ENCODE results near the gene ATXN1. TPM values are rescaled to one million over a fixed set of nuclear protein-coding genes. Genes with fewer than 3 reads are reported as not detected.
"Not testable (repeated sequence)": the region's sequence is repeated elsewhere in the genome, so short reads cannot be mapped to it uniquely, and the experiment has no call there.

Gene ATXN1
- total RNA-seq, 1 experiment from 2014 or later, result 27.0 TPM

DNA sequence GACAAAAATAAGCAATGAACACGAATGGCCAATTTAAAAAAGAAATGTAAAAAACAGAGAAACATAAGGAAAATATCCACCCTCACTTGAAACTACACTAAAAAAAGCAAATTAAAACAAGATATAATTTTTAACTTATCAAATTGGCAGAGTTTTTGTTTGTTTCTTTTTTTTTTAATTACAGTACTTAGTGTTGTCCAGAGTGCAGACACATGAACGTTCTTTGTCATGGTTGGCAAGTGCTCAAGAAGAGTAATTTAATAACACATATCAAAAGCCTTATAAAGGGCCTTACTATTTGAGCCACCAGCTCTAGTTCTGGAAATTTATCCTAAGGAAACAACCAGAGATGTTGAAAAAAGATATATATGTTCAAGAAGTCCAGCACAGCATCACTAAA is 142.3 kb downstream of the ATXN1 start:
- H3K79me2 ChIP-seq (ENCODE audit: low read length), result no peaks in the 10 kb centered on the region
- no peaks in the 10 kb centered on the region for H3F3A ChIP-seq (ENCODE audit: low read length, unreplicated experiment)
- CTCF ChIA-PET, result no interaction called here
- TF ChIP-seq EZH2 (IDR thresholded peaks at IDR 0.05; ENCODE audit: low read length, unreplicated experiment) (no peak), EZH2phosphoT487 (IDR thresholded peaks at IDR 0.05; ENCODE audit: borderline replicate concordance, low read length) (no peak)
- TF ChIP-seq, protein P1, sequence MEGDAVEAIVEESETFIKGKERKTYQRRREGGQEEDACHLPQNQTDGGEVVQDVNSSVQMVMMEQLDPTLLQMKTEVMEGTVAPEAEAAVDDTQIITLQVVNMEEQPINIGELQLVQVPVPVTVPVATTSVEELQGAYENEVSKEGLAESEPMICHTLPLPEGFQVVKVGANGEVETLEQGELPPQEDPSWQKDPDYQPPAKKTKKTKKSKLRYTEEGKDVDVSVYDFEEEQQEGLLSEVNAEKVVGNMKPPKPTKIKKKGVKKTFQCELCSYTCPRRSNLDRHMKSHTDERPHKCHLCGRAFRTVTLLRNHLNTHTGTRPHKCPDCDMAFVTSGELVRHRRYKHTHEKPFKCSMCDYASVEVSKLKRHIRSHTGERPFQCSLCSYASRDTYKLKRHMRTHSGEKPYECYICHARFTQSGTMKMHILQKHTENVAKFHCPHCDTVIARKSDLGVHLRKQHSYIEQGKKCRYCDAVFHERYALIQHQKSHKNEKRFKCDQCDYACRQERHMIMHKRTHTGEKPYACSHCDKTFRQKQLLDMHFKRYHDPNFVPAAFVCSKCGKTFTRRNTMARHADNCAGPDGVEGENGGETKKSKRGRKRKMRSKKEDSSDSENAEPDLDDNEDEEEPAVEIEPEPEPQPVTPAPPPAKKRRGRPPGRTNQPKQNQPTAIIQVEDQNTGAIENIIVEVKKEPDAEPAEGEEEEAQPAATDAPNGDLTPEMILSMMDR (conservative IDR thresholded peaks at IDR 0.05; ENCODE audit: low read depth, low read length), result no peak
- no peak overlapping the region for H3K4me2 ChIP-seq (ENCODE audit: low read length)
- H3K27me3 ChIP-seq (ENCODE audit: low read length), result no peaks in the 10 kb centered on the region
- no peaks in the 10 kb centered on the region for H3K9me3 ChIP-seq (ENCODE audit: low read length)
- no peak overlapping the region for H3K27ac ChIP-seq (ENCODE audit: low read length)
- H3K36me3 ChIP-seq (ENCODE audit: low read depth, low read length), result no peaks in the 10 kb centered on the region
- peaks cover 6% of the 10 kb centered on the region for H3K4me1 ChIP-seq (ENCODE audit: insufficient read depth, low read length)
- H3K9ac ChIP-seq (ENCODE audit: low read length), result no peak overlapping the region
- H3K4me3 ChIP-seq (ENCODE audit: low read length), result no peak overlapping the region
- H3K9me2 ChIP-seq (replicated peaks; ENCODE audit: low read length), result no peaks in the 10 kb centered on the region
- BruUV-seq (replicated peaks), result no TSS peak
- H4K20me1 ChIP-seq (ENCODE audit: low read length), result no peaks in the 10 kb centered on the region
- no peak overlapping the region for H2AFZ ChIP-seq (ENCODE audit: low read length)
- ATAC-seq, result no peak
- no peak for DNase-seq
- intact Hi-C loops (cut with micrococcal nuclease), result no loop called here
- POLR2A ChIA-PET (ENCODE audit: unreplicated experiment), result no interaction called here

DNA sequence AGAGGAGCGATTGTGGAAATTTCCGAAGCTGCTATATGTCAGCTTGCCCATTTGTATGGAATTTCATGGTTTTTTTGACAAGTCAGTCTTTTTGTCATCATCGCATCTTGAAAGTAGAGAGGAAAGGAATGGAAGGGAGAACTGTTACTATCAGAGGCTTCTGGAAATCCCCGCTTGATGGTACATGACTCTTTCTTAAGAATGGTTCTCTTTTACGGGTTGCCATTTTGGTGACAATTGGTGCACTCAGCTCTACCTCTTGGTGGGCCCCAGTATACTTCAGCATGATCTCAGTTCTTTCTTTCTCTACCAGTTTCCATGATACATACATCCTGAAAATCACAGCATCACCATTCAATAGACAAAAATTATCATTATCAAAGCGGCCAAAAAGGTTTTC is 146.0 kb downstream of the ATXN1 start:
- H3K4me3 ChIP-seq (ENCODE audit: low read length); BruUV-seq (replicated peaks); H3K27me3 ChIP-seq (ENCODE audit: low read length); DNase-seq; H2AFZ ChIP-seq (ENCODE audit: low read length); H3K9ac ChIP-seq (ENCODE audit: low read length); H3K4me1 ChIP-seq (ENCODE audit: insufficient read depth, low read length); H3K4me2 ChIP-seq (ENCODE audit: low read length); H3K9me3 ChIP-seq (ENCODE audit: low read length); H4K20me1 ChIP-seq (ENCODE audit: low read length); H3K79me2 ChIP-seq (ENCODE audit: low read length); CTCF ChIA-PET; POLR2A ChIA-PET (ENCODE audit: unreplicated experiment); H3F3A ChIP-seq (ENCODE audit: low read length, unreplicated experiment); ATAC-seq; H3K9me2 ChIP-seq (replicated peaks; ENCODE audit: low read length); H3K36me3 ChIP-seq (ENCODE audit: low read depth, low read length); H3K27ac ChIP-seq (ENCODE audit: low read length); intact Hi-C loops (cut with micrococcal nuclease): not testable (repeated sequence)

DNA sequence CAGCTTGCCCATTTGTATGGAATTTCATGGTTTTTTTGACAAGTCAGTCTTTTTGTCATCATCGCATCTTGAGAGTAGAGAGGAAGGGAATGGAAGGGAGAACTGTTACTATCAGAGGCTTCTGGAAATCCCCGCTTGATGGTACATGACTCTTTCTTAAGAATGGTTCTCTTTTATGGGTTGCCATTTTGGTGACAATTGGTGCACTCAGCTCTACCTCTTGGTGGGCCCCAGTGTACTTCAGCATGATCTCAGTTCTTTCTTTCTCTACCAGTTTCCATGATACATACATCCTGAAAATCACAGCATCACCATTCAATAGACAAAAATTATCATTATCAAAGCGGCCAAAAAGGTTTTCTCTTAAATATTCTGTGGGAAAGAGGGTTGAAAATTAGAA is 147.1 kb downstream of the ATXN1 start:
- intact Hi-C loops (cut with micrococcal nuclease); H3K27me3 ChIP-seq (ENCODE audit: low read length); ATAC-seq; H3K4me1 ChIP-seq (ENCODE audit: insufficient read depth, low read length); BruUV-seq (replicated peaks); H3K79me2 ChIP-seq (ENCODE audit: low read length); DNase-seq; H3K4me2 ChIP-seq (ENCODE audit: low read length); H2AFZ ChIP-seq (ENCODE audit: low read length); CTCF ChIA-PET; H3K9me2 ChIP-seq (replicated peaks; ENCODE audit: low read length); H3K9me3 ChIP-seq (ENCODE audit: low read length); H3K9ac ChIP-seq (ENCODE audit: low read length); H4K20me1 ChIP-seq (ENCODE audit: low read length); POLR2A ChIA-PET (ENCODE audit: unreplicated experiment); H3K27ac ChIP-seq (ENCODE audit: low read length); H3F3A ChIP-seq (ENCODE audit: low read length, unreplicated experiment); H3K4me3 ChIP-seq (ENCODE audit: low read length); H3K36me3 ChIP-seq (ENCODE audit: low read depth, low read length): not testable (repeated sequence)

DNA sequence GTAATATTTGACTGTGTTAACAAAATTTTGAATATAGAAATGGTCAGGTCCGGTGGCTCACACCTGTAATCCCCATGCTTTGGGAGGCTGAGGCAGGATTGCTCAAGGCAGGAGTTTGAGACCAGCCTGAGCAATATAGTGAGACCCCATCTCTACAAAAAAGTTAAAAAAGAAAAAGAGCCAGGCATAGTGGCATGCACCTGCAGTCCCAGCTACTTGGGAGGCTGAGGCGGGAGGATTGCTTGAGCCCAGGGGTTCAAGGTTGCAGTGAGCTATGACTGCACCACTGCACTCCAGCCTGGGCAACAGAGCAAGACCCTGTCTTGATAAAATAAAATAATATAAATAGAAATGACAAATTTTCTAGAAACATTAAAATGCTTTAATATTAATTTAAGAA is 147.8 kb downstream of the ATXN1 start:
- POLR2A ChIA-PET (ENCODE audit: unreplicated experiment); H3K4me1 ChIP-seq (ENCODE audit: insufficient read depth, low read length); intact Hi-C loops (cut with micrococcal nuclease); H3K79me2 ChIP-seq (ENCODE audit: low read length); H3K9me2 ChIP-seq (replicated peaks; ENCODE audit: low read length); ATAC-seq; H3K27me3 ChIP-seq (ENCODE audit: low read length); H2AFZ ChIP-seq (ENCODE audit: low read length); H3K27ac ChIP-seq (ENCODE audit: low read length); H3K4me2 ChIP-seq (ENCODE audit: low read length); DNase-seq; H4K20me1 ChIP-seq (ENCODE audit: low read length); CTCF ChIA-PET; H3K4me3 ChIP-seq (ENCODE audit: low read length); H3K9me3 ChIP-seq (ENCODE audit: low read length); H3K36me3 ChIP-seq (ENCODE audit: low read depth, low read length); H3F3A ChIP-seq (ENCODE audit: low read length, unreplicated experiment); H3K9ac ChIP-seq (ENCODE audit: low read length); BruUV-seq (replicated peaks): not testable (repeated sequence)

All from PC-3 (cell line).